NCI-H446 (cell line): Measurements from ENCODE around the gene LPP.

Source experiments
- DNase-seq, 2 experiments: peaks; one replicate each; lab custom pipeline; 2025; lab: John Stamatoyannopoulos, UW

LPP gene

GRCh38 chr3:188554404-188554803 is 400.4 kb downstream of the LPP start:
- DNase-seq: no peak

GRCh38 chr3:188557235-188557634 is 403.3 kb downstream of the LPP start:
- DNase-seq: no peak

GRCh38 chr3:188558343-188559071 is 404.6 kb downstream of the LPP start:
- DNase-seq: no peak

GRCh38 chr3:188559072-188559429 is 405.1 kb downstream of the LPP start:
- no peak for DNase-seq

GRCh38 chr3:188559856-188560255 is 405.9 kb downstream of the LPP start:
- DNase-seq: no peak

- DNase-seq: no peak
These were observed 408.2 kb downstream of the LPP start for GRCh38 chr3:188562144-188562543.

- DNase-seq: no peak
These were observed 413.7 kb downstream of the LPP start for GRCh38 chr3:188567478-188568195.

GRCh38 chr3:188568736-188569135 is 414.8 kb downstream of the LPP start:
- no peak for DNase-seq

GRCh38 chr3:188571531-188572095 is 417.7 kb downstream of the LPP start:
- no peak for DNase-seq

GRCh38 chr3:188573291-188573940 is 419.5 kb downstream of the LPP start:
- DNase-seq: no peak

- DNase-seq: no peak
These were observed 420.0 kb downstream of the LPP start for GRCh38 chr3:188573956-188574355.

GRCh38 chr3:188574885-188575284 is 420.9 kb downstream of the LPP start:
- no peak for DNase-seq

GRCh38 chr3:188575501-188575900 is 421.5 kb downstream of the LPP start:
- DNase-seq: no peak

GRCh38 chr3:188577539-188577938 is 423.6 kb downstream of the LPP start:
- DNase-seq: no peak

GRCh38 chr3:188578576-188579363 is 424.8 kb downstream of the LPP start:
- peak in 1 of 2 experiments; percentile 74 for DNase-seq

GRCh38 chr3:188580223-188580622 is 426.3 kb downstream of the LPP start:
- DNase-seq: no peak

- DNase-seq: no peak
These were observed 426.7 kb downstream of the LPP start for GRCh38 chr3:188580659-188581058.

GRCh38 chr3:188581365-188581764 is 427.4 kb downstream of the LPP start:
- no peak for DNase-seq

GRCh38 chr3:188581792-188582191 is 427.8 kb downstream of the LPP start:
- no peak for DNase-seq

GRCh38 chr3:188583341-188584161 is 429.6 kb downstream of the LPP start:
- no peak for DNase-seq

- DNase-seq: no peak
These were observed 430.2 kb downstream of the LPP start for GRCh38 chr3:188584162-188584529.
